Measurements from ENCODE around the gene OR4C45. TPM values are rescaled to one million over a fixed set of nuclear protein-coding genes. Genes with fewer than 3 reads are reported as not detected.

The OR4C45 gene
- polyA plus RNA-seq (2012; rRNA removed) = not detected in 2 replicates
- not detected in 2 replicates for polyA plus RNA-seq (2012; cell fraction: cytosol; rRNA removed)
- polyA plus RNA-seq (2012; cell fraction: nucleus; rRNA removed) = not detected in 2 replicates

GRCh38 chr11:50032574-50032973 is at the start of gene OR4C45:
TSS of gene OR4C45 (plus strand) at chr11:50032874.
- H3K9me3 ChIP-seq = no peaks in the 10 kb centered on the region
- no peak within 1 kb of the TSS for H3K27ac ChIP-seq (ENCODE audit: low read depth in 2 of 2, low read length in 1 of 2)
- TF ChIP-seq YY1 (IDR thresholded peaks at IDR 0.05; ENCODE audit: low read depth) = no peak
- TF ChIP-seq SIN3A (IDR thresholded peaks at IDR 0.05; ENCODE audit: borderline replicate concordance, low read depth, low read length) = no peak
- no peak for TF ChIP-seq TEAD4 (IDR thresholded peaks at IDR 0.05; ENCODE audit: borderline replicate concordance, insufficient read depth)
- no peak for TF ChIP-seq PBX3 (IDR thresholded peaks at IDR 0.05)
- no peak for TF ChIP-seq REST (IDR thresholded peaks at IDR 0.05; ENCODE audit: low read depth, low read length)
- H3K9ac ChIP-seq = no peak within 1 kb of the TSS
- no peaks in the 10 kb centered on the region for H3K36me3 ChIP-seq (replicated peaks in 1 of 2; ENCODE audit: control insufficient read depth in 1 of 2, insufficient read depth in 2 of 2, low read length in 1 of 2)
- H3K4me1 ChIP-seq (ENCODE audit: control insufficient read depth in 1 of 2, insufficient read depth in 2 of 2, low read depth in 1 of 2, low read length in 1 of 2) = no peaks in the 10 kb centered on the region
- H2AFZ ChIP-seq (ENCODE audit: low read depth) = no peak within 1 kb of the TSS
- H3K4me3 ChIP-seq (ENCODE audit: low read depth in 2 of 2, low read length in 1 of 2) = no peak within 1 kb of the TSS
- no peaks in the 10 kb centered on the region for H4K20me1 ChIP-seq (ENCODE audit: insufficient read depth)
- no peaks in the 10 kb centered on the region for H3F3A ChIP-seq (replicated peaks; ENCODE audit: insufficient read depth)
- H3K4me2 ChIP-seq = no peak within 1 kb of the TSS
- no peaks in the 10 kb centered on the region for H3K9me2 ChIP-seq
- ChIA-PET CTCF (no interaction called here), POLR2A (no interaction called here)
- no peaks in the 10 kb centered on the region for H3K79me2 ChIP-seq (ENCODE audit: insufficient read depth)
- DNase-seq = no peak
- H3K27me3 ChIP-seq (ENCODE audit: insufficient read depth) = no peaks in the 10 kb centered on the region

GRCh38 chr11:49995565-49995964 is 37.1 kb upstream of the OR4C45 start:
- Histone ChIP-seq H3K4me3 (ENCODE audit: low read depth in 2 of 2, low read length in 1 of 2) (no peak overlapping the region), H3K27me3 (ENCODE audit: insufficient read depth) (no peaks in the 10 kb centered on the region), H3F3A (replicated peaks; ENCODE audit: insufficient read depth) (no peaks in the 10 kb centered on the region), H3K9me3 (0 out of 2 replicates have a peak, but pooled peaks cover 3% of the 10 kb centered on the region), H3K27ac (ENCODE audit: low read depth in 2 of 2, low read length in 1 of 2) (no peak overlapping the region), H3K4me2 (no peak overlapping the region), H3K79me2 (ENCODE audit: insufficient read depth) (no peaks in the 10 kb centered on the region), H2AFZ (ENCODE audit: low read depth) (no peak overlapping the region), H3K36me3 (replicated peaks in 1 of 2; ENCODE audit: control insufficient read depth in 1 of 2, insufficient read depth in 2 of 2, low read length in 1 of 2) (no peaks in the 10 kb centered on the region), H3K9ac (no peak overlapping the region), H4K20me1 (ENCODE audit: insufficient read depth) (no peaks in the 10 kb centered on the region), H3K4me1 (ENCODE audit: control insufficient read depth in 1 of 2, insufficient read depth in 2 of 2, low read depth in 1 of 2, low read length in 1 of 2) (no peaks in the 10 kb centered on the region), H3K9me2 (no peaks in the 10 kb centered on the region)
- 5% methylated on average over 6 of the region's 6 CpGs for WGBS (ENCODE audit: low lambda C conversion rate)
- peak; percentile 18 for DNase-seq
- CTCF ChIA-PET = interaction anchor here (0.5 to 2.1 kb wide), 15 partner anchors 9 to 1826 kb away, joined by 3 to 17 read pairs (median 4); partner anchors contain the start of genes OR4C12 and OR4S1
- POLR2A ChIA-PET = no interaction called here
- TF ChIP-seq PBX3 (IDR thresholded peaks at IDR 0.05) (no peak), EP300 (IDR thresholded peaks at IDR 0.05; ENCODE audit: borderline replicate concordance in 1 of 2, low read depth in 1 of 2, low read length in 1 of 2) (no peak), USF1 (IDR thresholded peaks at IDR 0.05; ENCODE audit: borderline replicate concordance, low read depth) (no peak), NRF1 (IDR thresholded peaks at IDR 0.05; ENCODE audit: low read depth, low read length) (no peak), TEAD4 (IDR thresholded peaks at IDR 0.05; ENCODE audit: borderline replicate concordance, insufficient read depth) (no peak), CTCF (IDR thresholded peaks at IDR 0.05) (peak; percentile 70), GABPA (IDR thresholded peaks at IDR 0.05; ENCODE audit: low read depth) (no peak), TCF12 (IDR thresholded peaks at IDR 0.05) (0 out of 2 replicates have a peak, but pooled peaks have one; percentile 6), USF2 (IDR thresholded peaks at IDR 0.05; ENCODE audit: borderline replicate concordance, low read depth, low read length) (no peak), CHD2 (IDR thresholded peaks at IDR 0.05; ENCODE audit: low read length, partially characterized antibody) (peak; percentile 36), RFX5 (IDR thresholded peaks at IDR 0.05; ENCODE audit: low read length) (no peak), SMC3 (IDR thresholded peaks at IDR 0.05; ENCODE audit: low read depth, low read length) (peak; percentile 49), RAD21 (IDR thresholded peaks at IDR 0.05; ENCODE audit: low read length) (peak; percentile 74), FOXM1 (IDR thresholded peaks at IDR 0.05; ENCODE audit: low read depth) (no peak), FOXJ3 (CRISPR knock-in tag; IDR thresholded peaks at IDR 0.05) (no peak)

Data from SK-N-SH (cell line).